TTC549 (cell line): ENCODE measurements around the gene IKZF5.

ENCODE experiments used
- FAIRE-seq: peaks from 2 replicates; lab custom pipeline; 2012; peaks lifted over from hg19 to GRCh38; lab: Jason Lieb, UNC

IKZF5 gene

DNA sequence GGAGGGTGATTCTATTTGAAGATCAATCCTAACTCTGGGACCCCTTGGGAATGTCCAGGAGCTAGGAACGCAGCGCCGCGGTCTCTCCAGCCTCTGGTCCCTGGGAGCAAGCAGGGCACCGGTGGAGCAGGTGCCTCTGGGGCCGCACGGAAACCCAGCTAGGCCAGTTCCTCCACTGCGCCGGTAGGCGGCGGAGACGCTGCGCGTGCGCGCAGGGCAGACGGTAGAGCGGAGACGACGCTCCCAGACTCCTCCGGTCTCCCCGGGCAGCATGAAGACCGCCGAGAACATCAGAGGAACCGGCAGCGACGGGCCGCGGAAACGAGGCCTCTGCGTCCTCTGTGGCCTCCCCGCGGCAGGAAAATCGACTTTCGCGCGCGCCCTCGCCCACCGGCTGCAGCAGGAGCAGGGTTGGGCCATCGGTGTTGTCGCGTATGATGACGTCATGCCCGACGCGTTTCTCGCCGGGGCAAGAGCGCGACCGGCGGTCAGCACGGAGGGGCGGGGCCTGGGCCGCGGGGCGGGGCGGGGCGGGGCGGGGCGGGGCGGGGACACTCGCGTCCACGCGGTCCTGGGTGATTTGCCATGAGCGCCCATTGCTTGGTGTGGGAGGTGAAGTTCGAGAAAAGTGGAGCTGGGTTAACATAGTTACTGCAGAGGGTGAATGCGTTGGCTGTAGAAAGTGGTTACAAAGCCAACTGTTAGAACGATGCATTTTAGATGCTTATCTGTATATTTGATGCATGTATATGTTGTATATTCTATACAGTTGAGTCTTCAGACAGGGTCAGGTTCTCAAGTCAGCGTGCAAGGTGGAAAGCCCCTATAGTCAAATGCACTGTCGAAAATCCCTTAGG lies 28.2 kb downstream of the IKZF5 start, which contains the start of gene PSTK:
PSTK (plus strand) TSS at position 193 of the 857 bp plus-strand sequence; CDS start at position 272, 79 bp downstream.
- no peak for FAIRE-seq

DNA sequence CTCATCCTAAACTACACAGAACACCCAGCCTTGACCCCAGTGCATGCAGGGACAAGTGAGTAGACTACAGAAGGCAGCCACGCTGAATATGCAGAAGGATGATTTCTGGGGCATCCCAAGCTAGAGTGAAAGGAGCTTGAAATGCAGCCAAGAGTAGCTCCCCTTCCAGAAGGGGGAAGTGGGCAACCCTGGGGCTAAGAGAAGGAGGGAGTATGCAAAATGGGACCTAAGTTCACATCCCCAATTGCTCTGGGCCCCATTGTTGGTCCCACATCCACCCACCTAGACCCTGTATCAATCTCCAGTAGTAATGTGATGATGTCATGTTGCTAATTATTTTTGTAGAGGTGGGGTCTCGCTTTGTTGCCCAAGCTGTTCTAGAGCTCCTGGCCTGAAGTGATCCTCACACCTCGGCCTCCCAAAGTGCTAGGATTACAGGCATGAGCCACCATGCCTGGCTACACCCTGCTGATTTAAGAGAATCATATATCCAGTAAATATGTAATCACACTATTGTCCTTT lies 34.0 kb downstream of the IKZF5 start:
- no peak for FAIRE-seq

DNA sequence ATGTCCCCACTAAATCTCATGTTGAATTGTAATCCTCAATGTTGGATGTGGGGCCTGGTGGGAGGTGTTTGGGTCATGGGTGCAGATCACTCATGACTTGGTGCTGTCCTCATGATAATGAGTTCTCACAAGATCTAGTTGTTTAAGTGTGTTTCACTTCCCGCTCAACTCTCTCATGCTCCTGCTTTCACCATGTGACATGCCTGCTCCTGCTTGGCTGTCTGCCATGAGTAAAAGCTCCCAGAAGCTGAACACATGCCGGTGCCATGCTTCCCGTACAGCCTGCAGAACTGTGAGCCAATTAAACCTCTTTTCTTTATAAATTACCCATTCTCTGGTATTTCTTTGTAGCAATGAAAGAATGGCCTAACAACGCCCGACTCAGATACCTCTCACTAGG lies 34.6 kb downstream of the IKZF5 start:
- FAIRE-seq = no peak

DNA sequence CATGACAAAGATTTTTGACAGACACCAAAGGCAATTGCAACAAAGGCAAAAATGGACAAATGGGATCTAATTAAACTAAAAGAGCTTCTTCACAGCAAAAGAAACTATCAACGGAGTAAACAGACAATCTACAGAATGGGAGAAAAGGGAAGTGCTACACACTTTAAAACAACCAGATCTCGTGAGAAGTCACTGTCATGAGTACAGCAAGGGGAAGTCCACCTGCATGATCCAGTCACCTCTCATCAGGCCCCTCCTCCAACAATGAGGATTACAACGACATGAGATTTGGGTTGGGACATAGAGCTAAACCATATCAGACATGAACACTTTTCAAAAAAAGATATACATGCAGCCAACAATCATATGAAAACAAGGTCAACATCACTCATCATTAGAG lies 39.9 kb downstream of the IKZF5 start:
- no peak for FAIRE-seq

DNA sequence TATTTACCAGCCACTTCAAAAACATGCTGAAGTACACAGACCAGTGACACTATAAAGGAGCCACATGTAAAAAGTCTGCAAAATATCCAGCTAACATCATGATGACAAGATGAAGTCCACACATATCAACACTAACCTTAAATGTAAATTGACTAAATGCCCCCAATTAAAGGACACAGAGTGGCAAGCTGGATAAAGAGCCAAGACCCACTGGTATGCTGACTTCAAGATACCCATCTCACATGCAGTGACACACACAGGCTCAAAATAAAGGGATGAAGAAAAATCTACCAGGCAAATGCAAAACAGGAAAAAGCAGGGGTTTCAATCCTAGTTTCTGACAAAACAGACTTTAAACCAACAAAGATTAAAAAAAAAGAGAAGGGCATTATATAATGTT lies 41.7 kb downstream of the IKZF5 start:
- no peak for FAIRE-seq

DNA sequence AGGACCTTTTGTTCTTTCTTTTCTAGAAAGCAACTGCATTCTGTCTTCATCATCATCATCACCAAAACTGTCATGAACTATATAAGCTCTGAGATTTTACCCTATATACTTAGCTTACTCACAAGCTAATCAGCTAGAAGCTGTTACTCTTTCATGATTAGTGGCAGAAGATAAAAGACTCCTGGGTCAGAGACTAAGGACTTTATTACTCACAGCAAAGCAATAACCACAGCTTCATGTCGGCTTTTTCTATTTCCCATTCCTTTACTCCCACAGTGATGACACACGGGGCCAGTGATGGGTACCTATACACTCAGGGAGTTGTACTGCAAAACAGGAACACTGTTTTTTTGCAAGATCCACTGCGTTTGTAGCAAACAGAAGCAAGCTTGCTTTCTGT lies 46.2 kb downstream of the IKZF5 start:
- no peak for FAIRE-seq

DNA sequence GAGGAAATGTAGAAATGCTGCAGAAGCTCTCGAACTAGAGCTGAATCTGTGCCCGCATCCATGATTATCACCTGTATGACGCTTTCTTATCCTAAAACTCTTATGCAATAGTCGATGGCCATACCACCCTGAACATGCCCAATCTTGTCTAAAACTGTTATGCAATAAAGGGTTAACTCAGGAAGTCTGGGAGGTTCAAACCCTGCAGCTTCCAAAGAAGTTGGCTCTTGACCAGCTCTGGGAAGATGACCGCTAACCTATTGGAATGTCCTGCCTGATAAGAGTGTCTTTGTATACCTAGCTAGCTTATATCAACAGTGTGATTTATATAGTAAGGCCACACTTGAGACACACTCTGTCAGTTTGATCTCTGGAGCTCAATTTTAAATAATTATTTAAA lies 51.1 kb downstream of the IKZF5 start:
- FAIRE-seq = no peak

DNA sequence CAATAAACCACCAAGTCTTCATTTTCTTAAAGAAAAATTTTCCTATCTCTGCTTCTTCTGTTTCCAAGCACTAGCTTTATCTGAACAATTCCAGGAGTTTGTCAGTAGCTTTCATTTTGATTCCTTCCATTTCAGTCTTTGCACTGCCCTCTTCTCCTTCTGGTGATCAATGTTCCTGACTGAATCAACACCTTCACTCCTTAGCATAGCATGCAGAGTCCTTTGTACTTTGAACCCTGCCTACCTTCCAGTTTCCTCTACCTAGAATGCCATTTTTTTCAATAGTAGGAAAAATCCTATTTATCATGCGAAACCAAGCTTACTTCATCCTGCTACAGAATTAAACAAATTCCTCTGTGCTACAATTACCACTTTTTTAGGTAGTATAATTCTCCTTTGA lies 52.7 kb downstream of the IKZF5 start:
- FAIRE-seq = no peak

DNA sequence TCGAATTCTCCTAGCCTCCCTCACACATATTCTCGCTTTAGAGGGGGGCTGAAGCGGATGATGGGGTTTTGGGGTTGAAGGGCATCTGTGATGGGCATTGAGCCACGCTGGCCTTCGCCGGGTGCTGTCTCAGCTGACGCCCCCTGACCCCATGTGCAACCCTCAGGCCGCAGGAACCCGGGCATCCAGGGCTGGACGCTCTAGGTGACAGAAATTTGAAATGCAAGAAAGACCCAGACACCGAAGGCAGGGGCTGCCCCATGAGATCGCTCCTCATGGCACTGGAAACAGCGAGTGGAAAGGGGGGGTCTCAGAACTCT lies 53.9 kb downstream of the IKZF5 start:
- no peak for FAIRE-seq

DNA sequence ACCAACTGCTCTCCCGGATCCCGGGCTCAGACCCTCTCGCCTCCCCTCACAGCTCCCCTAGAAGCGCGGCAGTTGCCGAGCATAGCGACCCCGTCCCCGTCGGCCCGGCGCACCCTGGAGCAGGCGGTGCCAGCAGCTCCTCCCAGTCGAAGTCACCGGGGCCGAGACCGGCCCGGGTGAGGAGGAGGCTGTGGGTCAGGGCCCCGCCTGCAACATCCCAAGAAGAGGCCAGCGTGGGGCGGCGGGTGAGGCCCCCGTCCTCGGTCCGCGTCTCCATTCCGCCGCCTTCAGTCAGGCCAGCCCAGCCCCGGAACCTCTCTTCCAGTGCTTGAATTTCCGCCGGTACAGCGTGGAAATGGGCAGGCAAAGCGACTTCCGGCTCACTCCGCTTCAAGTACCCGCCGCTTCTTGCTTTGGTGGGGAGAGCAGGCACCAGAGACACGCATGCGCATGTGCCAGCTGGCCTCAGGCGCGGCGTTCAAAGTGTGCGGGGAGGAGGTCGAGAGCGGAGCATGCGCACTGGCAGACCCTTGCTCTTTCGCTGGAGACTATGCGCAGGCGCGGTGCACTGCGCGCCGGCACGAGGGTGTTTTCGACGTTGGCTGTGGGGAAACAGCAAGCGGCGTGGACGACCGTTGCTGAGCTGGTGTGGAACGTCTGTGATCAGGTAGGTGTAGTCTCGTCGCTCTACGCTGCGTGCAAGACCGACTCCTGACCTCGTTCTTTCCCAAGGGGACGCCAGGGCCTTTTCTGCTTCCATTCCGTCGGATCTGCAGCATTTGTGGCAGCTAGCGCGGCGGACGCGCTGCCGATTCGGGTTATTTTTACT lies 54.5 kb downstream of the IKZF5 start, which contains the start of gene C10orf88:
C10orf88 (minus strand) TSS at position 326 of the 829 bp plus-strand sequence; CDS start at position 277, 49 bp downstream.
- FAIRE-seq = no peak

DNA sequence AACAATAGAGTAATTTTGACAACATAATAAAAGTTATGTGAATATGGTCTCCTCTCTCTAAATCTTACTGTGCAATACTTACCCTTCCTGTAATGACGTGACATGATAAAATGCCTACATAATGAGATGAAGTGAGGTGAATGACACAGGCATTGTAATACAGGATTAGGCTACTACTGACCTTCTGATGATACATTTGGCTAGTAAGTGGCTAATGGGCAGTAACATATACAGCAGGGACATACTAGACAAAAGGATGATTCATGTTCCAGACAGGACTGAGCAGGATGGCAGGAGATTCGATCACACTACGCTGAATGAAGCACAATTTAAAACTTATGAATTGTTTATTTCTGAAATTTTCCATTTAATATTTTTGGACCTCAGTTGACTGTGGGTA lies 59.3 kb downstream of the IKZF5 start:
- FAIRE-seq = no peak
